Kasumi-1 (cell line): ENCODE data around the gene SLC4A7.
A peak's percentile ranks its signal among the peaks of the same experiment; 100 is the strongest.
"Not testable (repeated sequence)": the region's sequence is repeated elsewhere in the genome, so short reads cannot be mapped to it uniquely, and the experiment has no call there.

Experiments
- DNase-seq, 2 experiments: peaks; one replicate each; lab custom pipeline; 2025; lab: John Stamatoyannopoulos, UW

Gene SLC4A7

DNA sequence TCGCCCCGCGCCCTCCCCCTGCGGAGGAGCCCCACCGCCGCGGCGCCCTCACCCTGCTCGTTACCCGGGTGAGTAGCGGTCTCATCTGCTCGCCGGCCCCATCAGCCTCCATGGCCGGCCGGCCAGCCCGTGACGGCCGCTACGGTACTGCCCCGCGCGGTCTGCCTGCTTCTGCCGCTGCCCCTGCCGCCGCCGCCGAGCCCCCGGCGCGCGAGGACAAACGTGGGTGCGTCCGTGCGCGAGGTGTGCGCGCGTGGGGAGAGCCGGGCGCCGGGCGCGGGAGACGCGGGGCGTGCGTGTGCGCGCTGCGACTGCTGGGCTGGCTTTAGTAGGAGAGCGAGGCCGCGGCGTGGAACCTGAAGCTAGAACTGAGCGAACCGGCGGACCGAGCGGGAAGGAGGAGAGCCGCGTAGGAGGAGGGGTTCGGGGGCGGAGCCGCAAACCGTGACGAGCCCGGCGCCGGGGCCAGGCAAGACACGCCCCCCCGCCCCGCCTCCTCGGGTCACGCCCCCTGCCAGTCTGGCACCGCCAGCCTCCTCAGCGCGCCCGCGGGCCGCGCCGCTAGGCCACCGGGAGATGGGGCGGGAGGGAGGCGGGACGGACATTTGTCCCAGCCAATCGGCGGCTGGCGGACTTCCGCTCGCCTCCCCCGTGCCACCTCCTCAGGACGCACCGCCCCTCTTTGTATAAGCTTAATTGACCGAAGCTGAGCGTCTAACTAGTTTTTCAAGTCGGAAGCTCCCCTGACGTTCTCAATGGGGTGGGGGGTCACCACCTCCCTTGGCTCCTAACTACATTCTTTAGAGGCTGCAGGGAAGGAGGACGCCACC, at the start of gene SLC4A7:
Gene SLC4A7, minus strand, starts transcription at position 370 of the 830 bp plus-strand sequence. Its CDS starts 258 bp downstream, at position 112.
- DNase-seq: peak; percentile 90

DNA sequence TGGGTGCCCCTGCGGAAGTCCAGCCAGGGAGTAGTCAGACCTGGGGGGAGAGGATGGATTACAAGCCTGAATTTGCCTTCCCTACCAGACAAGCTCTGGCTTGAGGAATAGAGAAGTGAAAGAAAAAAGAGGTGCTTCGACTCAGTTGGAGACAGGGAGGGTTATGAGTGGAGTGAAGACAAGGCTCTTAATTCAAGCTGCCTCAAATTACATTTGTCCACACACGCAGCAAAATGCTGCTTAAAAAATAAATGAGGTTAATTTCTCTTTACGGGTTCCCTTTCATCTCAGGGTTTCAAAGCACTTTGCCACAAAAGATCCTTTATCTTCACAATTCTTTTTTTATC, 49.0 kb upstream of the SLC4A7 start:
- no peak for DNase-seq

DNA sequence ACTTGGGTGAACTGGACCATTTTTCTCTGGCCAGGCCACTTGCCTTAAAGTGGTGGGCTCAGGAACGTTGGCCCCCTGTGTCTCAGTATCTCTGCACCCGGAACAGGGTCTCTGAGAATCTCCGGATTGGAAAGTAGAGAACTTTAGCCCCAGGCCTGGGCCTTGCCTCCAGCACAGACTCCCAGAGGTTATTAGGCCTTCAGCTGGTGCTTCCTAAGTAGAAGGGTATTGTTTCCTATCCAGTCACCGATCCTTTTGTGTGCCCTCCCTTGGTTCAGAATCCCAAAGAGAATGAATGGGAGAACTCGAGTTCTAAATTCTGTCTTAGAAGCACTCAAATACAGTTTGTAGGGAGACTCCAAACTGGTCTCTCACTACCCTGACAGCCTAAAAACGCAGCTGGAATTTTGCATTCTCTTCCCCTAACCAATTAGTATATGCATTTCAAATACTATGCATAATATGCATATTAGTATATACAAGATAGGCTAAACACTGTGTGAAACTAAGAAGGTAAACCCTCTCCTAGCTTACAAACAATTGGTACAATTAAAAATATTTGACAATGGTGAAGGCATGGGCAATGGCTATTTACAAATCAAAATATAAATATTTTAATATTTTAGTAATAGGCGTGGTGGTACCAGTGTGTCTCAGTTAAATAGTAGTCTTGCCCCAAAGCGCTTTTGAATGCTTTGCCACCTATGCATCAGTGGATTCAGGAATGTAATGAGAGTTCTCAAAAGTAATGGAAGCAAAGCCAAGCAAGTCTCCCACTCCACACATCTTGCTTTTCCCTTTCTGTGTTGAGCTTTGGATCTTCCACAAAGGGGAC, 48.5 kb upstream of the SLC4A7 start:
- no peak for DNase-seq

DNA sequence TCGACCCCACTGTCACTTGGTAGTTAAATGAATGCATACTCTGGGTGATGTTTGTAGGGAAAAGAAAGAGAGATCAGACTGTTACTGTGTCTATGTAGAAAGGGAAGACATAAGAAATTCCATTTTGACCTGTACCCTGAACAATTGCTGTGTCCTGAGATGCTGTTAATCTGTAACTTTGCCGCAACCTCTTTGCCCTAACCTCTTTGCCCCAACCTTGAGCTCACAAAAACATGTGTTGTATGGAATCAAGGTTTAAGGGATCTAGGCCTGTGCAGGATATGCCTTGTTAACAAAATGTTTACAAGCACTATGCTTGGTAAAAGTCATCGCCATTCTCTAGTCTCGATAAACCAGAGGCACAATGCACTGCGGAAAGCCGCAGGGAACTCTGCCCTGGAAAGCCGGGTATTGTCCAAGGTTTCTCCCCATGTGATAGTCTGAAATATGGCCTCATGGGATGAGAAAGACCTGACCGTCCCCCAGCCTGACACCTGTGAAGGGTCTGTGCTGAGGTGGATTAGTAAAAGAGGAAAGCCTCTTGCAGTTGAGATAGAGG, 47.1 kb upstream of the SLC4A7 start:
- not testable (repeated sequence) for DNase-seq

DNA sequence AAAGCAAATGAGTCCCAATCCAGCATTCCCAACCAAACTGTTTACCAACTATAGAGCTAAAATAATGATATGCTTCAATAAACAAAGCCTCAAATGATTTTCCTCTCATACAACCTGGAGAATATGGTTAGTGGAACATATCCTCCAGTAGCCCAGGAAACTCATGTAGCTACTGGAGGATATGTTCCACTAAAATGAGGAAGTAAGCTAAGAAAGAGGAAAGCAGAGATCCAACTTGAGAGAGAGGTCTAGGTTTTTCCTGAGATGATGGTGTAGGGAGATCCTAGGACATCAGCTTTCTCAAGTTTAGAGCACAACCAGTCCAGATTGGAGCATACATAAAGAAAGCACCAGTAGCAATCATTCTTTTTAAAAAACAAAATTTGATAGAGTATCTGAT, 44.6 kb upstream of the SLC4A7 start:
- DNase-seq: peak; percentile 56 to 67

DNA sequence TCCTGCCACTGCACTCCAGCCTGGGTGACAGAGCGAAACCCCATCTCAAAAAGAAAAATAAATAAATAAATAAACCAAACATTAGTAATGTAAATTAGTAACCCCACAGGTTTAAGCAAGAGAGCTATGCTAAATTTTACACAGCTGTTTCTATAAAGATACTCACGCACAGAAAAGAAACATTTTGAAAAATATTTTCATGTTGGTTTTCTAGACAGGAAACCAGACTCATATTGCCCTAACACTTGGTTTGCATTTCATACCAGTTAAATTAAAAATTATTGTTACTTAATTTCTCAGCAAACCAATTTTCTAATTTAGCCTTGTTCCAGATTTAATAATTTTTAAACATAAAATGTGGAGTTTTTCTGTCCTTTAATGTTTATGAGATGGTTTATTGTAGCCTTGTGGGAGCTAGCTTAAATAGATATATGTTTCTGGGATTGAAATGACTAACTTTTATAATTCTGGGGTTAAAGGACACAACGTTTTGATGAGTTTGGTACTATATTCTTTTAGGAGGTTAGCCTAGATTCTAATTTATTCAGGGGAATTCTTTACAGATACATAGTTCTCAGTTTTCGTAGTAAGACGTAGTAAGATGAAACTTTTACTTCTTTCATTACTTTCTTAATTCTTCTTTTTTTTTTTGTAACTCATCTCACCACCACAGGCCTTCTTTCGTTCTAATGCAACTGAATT, 42.6 kb upstream of the SLC4A7 start:
- DNase-seq: no peak

DNA sequence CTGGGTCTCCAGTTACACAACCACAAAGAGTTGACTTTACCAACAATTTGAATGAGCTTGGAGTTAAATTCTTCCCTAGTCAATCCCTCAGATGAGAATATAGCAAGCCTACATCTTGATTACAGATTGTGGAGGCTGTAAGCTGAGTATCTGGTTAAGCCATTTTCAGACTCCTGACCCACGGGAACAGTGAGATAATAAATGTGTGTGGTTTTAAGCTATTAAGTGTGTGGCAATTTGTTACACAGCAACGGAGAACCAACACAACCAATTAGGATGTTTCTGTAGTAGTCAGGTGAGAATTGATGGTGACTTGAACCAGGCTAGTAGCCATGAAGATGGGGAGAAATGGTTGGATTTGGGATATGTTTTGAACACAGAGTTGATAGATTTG, 37.7 kb upstream of the SLC4A7 start:
- no peak for DNase-seq

DNA sequence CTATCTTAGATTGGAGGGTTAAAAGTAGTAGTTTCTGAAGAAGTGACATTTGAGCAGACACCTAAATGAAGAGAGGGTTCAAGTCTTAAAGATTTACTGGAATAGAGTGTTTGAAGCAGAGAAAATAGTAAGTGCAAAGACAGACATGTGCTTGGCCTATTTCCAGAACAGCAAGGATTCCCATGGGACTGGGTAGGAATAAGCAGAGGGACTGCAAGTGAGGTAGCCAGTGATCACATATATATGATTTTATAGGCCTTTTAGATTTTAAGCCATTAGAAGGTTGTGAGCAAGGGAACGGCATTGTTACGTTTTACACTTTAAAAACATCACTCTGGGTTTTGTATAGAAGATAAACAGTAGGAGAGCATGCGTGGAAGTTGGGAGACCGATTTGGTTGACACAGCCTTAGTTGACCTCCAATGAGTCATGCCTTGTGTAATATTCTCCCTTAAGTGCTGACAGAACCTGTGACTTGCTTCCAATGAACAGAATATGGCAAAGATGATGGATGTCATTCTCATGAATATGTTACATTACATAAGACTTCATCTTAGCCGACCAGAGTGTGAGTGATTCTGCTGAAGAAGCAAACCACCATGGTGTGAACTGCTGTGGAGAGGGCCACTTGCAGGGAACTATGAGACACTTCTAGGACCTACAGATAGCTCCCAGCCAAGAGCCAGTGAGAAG, 37.1 kb upstream of the SLC4A7 start:
- DNase-seq: peak; percentile 19 to 22

DNA sequence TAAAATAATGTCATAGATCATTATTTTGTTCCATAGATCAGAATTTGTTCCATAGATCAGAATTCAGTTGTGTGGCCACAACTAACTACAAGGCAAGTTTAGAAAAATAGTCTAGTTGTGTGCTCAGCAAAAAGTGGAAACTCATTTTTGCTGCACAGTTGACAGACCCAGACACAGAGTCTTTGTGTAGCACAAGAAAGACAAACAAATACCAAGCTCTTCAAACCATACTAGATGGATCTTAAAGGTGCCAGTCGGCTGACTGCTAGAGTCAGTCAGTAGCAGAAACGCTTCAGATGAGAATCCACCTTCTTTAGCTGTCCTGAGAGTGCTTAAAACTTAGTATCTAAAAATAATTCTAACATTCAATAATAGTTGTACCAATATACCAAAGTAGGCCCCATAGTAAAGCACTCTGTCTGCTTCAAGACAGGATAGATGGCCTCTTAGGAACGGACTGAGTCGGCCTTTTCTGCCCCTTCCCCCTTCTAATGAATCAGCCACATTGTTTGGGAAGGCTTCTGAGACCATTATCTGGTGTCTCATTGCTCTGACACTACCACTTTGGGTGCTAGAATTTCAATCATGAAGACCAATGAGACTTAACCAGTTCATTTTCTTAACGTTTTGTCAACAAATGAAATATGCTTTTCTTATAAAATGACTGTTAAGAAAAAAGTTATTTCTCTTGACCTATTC, 27.7 kb upstream of the SLC4A7 start:
- DNase-seq: no peak

DNA sequence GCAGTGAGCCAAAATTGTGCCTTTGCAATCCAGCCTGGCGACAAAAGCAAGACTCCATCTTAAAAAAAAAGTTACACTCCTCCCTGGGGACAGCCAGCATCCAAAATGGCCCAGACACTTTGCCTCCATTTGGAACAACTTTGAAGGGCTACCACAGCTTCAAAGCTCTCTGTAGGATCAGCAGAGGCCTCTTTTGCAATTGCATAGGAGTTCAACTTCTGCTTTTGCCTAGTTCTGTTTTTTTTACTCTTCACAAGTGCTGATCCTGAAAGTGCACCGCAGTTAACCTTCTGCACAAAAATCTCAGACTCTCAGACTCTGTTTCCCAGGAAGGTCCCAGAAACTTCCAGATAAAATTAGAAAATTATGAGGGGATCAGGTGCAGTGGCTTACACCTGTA, 25.2 kb upstream of the SLC4A7 start:
- peak; percentile 91 to 94 for DNase-seq

DNA sequence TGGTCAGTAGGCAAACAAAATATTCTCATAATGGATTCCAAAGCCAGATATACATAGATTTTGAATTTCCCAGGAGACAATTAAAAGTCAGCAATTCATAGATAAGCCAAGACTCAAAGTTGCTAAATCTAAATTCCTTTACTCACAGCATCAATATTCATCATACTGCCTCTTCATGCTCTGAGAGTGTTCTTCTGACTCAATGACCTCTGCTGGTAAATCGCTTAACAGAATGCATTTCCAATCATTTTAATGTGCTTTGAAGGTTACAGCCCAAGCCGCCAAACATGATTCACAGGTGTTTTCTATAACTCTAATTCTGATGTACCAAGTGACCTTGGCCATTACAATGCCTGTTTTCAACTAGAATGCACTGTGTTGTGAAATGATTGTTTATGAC, 24.2 kb upstream of the SLC4A7 start:
- DNase-seq: no peak

DNA sequence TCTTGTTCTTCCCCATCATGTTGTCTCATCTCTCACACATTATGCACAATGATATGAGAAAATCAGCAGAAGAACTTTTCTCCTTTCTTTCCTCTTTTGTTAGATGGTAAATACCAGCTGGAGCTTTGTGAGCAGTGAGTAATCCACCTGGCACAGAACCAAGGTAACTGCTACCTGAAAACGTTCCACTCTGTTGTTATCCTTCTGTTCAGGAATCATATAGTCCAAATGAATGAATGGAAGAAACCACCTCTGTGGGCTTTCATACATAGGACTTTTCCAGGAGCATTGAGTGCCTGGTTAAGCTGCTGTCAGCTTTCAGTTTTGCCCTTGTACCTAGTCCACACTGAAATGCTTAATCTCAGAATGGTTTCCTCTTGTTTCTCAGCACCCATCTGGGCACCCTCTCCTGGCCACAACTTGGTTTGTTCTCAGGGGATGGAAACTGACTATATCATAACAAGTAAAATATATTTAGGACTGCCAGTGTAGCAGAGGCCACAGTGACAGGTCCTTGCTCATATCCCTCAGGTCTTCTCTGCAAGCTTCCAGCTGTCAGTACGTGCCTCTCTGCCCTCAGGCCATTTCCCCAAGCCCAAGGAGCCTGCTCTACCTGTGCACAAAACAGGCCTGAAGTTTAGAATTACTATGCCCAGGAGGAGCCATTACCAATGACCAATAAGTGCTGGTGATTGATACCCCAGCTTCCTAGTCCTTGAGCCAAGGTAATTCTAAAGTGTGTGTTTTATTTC, 23.5 kb upstream of the SLC4A7 start:
- no peak for DNase-seq

DNA sequence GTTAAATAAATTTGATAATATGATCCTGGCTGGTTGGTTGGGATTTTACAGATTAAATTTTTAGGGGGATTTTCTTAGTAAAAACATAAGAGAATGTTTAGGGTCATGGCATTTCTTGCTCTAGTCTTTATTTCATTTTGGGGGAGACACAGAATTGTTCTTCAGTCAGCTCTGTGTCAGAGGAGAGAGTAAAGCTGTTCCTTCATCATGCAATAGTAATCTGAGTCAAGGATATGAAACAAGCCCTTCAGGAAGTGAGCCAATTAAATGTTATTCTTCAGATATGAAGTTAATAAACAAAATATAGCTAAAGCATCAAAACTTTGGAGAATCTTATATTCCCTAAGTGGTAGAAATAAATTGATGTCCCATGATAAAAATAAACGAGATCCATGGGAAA, 22.9 kb upstream of the SLC4A7 start:
- DNase-seq: no peak

DNA sequence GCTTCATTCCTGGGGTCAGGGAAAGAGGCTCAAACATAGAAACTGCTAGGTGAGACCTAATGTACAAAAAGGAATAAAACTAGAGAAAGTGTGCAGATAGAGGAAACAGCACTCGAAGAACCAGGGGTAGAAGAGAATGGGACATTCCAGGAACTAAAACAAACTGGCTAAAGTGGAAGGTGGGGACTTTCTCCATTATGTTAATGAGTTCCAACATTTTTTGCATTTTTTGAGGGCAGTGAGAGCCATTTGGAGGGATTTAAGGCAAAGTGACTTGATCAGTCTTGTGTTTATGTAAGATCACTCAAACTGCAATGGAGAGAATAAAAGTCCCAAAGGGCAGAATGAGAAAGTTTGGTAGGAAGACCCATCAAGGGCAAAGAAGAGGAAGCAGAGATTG, 20.6 kb upstream of the SLC4A7 start:
- DNase-seq: no peak

DNA sequence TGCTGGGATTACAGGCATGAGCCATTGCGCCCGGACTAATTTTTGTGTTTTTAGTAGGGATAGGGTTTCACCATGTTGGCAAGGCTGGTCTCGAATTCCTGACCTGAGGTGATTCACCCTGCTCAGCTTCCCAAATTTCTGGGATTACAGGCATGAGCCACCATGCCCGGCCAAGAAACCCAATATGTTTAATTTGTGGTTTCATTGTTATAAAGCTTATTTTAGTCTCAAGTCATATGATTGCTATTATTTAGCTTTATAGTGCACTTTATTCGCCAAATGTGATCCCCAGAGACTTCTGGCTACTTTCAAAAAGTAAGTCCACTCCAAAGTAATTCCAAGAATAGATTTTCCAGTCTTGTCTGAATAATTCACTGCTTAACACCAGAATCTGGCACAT, 19.3 kb upstream of the SLC4A7 start:
- DNase-seq: no peak

DNA sequence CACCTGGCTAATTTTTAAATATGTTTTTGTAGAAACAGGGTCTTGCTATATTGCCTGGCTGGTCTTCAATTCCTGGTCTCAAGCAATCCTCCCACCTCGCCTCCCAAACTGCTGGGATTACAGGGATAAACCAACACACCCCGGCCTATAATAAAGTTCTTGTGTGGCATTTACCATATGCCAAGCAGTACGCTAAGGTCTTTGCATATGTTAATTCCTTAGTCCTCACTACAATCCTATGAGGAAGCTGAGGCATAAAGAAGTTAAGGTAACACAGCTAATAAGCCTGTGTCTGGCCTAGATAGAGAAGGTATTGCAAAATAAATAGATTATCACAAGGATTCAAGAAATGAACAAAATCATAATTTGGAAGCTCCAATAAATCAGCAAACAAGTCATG, 17.6 kb upstream of the SLC4A7 start:
- no peak for DNase-seq

DNA sequence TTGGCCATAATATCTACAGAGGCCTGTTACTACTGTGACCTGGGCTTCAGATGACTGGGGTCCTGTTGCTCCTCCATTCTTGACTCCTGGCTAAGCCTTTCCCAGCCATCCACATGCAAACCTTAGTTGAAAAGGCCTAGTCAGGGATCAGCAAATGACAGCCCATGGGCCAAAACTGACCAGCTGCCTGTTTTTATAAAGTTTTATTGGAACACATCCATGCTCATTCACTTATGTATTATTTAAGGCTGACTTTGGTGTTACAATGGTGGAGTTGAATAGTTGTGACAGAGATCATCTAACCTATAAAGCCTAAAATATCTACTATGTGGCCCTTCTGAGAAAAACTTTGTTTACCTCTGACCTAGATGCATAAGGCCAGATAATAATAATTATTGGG, 16.8 kb upstream of the SLC4A7 start:
- no peak for DNase-seq

DNA sequence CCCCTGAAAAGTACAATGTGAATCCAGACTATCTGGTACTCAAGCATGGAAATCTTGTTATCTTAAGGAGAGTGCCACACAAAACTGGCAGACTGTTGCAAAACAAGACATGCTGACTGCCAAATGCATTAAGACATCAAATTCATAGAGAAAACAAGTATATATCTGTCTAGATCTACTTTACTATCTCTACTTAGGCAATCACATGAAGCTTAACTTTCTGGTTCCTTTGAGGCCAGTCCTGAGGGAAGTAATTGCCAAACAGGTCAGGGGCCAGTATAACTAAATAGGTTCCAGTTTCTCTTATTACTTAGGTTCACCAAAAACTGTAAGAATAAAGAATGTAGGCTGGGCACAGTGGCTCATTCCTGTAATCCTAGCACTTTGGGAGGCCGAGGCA, 15.9 kb upstream of the SLC4A7 start:
- no peak for DNase-seq

DNA sequence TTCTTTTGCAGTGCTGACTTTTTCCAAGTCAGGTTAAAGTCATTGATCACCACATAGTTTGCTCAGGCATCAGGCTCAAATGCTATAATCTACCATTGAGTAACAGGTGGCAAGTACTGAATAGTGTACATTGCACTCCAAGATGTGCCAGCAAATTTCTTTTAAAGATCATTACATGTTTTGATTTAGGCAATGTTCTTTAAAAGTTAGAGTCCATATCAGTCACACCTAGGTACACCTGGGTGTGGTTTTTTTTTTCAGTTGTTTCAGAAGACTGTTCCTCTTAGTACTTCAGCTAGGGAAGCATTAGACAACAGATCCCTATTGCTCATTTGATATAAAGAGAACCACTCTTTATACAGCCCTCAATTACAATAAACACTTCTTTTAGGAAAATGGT, 10.6 kb upstream of the SLC4A7 start:
- no peak for DNase-seq

DNA sequence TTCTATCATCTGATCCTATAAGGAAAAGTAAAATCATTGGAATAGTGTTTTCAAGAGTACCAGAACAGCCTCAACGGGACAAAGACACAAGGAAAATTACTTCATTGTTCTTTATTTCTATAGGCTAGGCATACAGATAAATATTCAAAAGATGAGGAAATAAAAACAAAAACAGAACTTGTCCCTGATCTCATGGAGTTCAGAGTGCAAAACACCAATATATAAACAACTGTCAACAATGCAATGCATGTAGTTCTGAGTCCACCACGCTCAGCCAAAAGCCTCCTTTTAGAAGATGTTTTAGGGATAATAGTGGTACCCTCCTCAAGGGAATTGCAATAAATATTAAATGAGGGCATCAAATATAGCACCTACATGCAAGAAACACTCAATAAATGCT, 4.6 kb upstream of the SLC4A7 start:
- DNase-seq: no peak
